ENCODE data around the gene RBM23.

- TF ChIP-seq SUZ12 (IDR thresholded peaks at IDR 0.05; ENCODE audit: extremely low read depth, insufficient read depth, insufficient read length) = no peak
- no peak for TF ChIP-seq ZNF274 (IDR thresholded peaks at IDR 0.05; ENCODE audit: low read depth, low read length)
These were observed 41.9 kb downstream of the RBM23 start for GRCh38 chr14:22877000-22877501.

Data from NT2/D1 (cell line).